Measurements from ENCODE around the gene MRPL10.

Gene MRPL10

GRCh38 chr17:47860386-47860785 is 29.0 kb upstream of the MRPL10 start:
- no peak for TF ChIP-seq CTCF (conservative IDR thresholded peaks at IDR 0.05; ENCODE audit: low read depth)
- ChIA-PET CTCF (interaction anchor here (1.0 kb wide), 1 partner anchor 19 kb away, joined by 3 read pairs; no protein-coding TSS in a partner anchor), POLR2A (ENCODE audit: low non-redundant PET) (no interaction called here)
- no peak overlapping the region for H3K27ac ChIP-seq
- DNase-seq (ENCODE audit: low spot score) = no peak

GRCh38 chr17:47857551-47858455 is 26.5 kb upstream of the MRPL10 start:
- no peak for DNase-seq (ENCODE audit: low spot score)
- no peak for TF ChIP-seq CTCF (conservative IDR thresholded peaks at IDR 0.05; ENCODE audit: low read depth)
- ChIA-PET POLR2A (ENCODE audit: low non-redundant PET) (no interaction called here), CTCF (interaction anchor here (0.6 to 1.8 kb wide), 4 partner anchors 13 to 1745 kb away, joined by 3 to 6 read pairs (median 4); no protein-coding TSS in a partner anchor)
- H3K27ac ChIP-seq = no peak overlapping the region

- CTCF ChIA-PET = interaction anchor here (0.5 kb wide), 1 partner anchor 15 kb away, joined by 6 read pairs; the partner anchor contains the start of gene SCRN2
- no peak for DNase-seq (ENCODE audit: low spot score)
- POLR2A ChIA-PET (ENCODE audit: low non-redundant PET) = no interaction called here
- TF ChIP-seq CTCF (conservative IDR thresholded peaks at IDR 0.05; ENCODE audit: low read depth) = no peak
- no peak overlapping the region for H3K27ac ChIP-seq
These were observed 25.5 kb upstream of the MRPL10 start for GRCh38 chr17:47856830-47857229.

- no peak for TF ChIP-seq CTCF (conservative IDR thresholded peaks at IDR 0.05; ENCODE audit: low read depth)
- no peak overlapping the region for H3K27ac ChIP-seq
- no peak for DNase-seq (ENCODE audit: low spot score)
- ChIA-PET CTCF (interaction anchor here (1.1 kb wide), 1 partner anchor 12 kb away, joined by 5 read pairs; no protein-coding TSS in a partner anchor), POLR2A (ENCODE audit: low non-redundant PET) (no interaction called here)
These were observed 24.4 kb upstream of the MRPL10 start for GRCh38 chr17:47855737-47856136.

GRCh38 chr17:47853616-47854015 is 22.3 kb upstream of the MRPL10 start:
- POLR2A ChIA-PET (ENCODE audit: low non-redundant PET) = no interaction called here
- no peak for TF ChIP-seq CTCF (conservative IDR thresholded peaks at IDR 0.05; ENCODE audit: low read depth)
- CTCF ChIA-PET = interaction anchor here (1.0 kb wide), 1 partner anchor 36 kb away, joined by 5 read pairs; no protein-coding TSS in a partner anchor
- no peak for DNase-seq (ENCODE audit: low spot score)
- no peak overlapping the region for H3K27ac ChIP-seq

GRCh38 chr17:47852113-47852949 is 21.0 kb upstream of the MRPL10 start:
- H3K27ac ChIP-seq = no peak overlapping the region
- POLR2A ChIA-PET (ENCODE audit: low non-redundant PET) = interaction anchor here (0.8 kb wide), 1 partner anchor 43 kb away, joined by 4 read pairs; the partner anchor contains the start of gene SP2
- TF ChIP-seq CTCF (conservative IDR thresholded peaks at IDR 0.05; ENCODE audit: low read depth) = no peak
- DNase-seq (ENCODE audit: low spot score) = no peak
- CTCF ChIA-PET = interaction anchor here (0.6 to 4.9 kb wide), 4 partner anchors 11 to 118 kb away, joined by 3 to 38 read pairs (median 10); partner anchors contain the start of gene SCRN2

Data from RWPE1 (cell line).